Left ventricle myocardium superior (tissue), 1 donor: ENCODE measurements around the gene UNC93B1. TPM values are rescaled to one million over a fixed set of nuclear protein-coding genes. Genes with fewer than 3 reads are reported as not detected.
"Not testable (repeated sequence)": the region's sequence is repeated elsewhere in the genome, so short reads cannot be mapped to it uniquely, and the experiment has no call there.

ENCODE experiments used
- ATAC-seq: fragments of 200-7000 bp; cut with Tn5 transposase; one replicate; pipeline ENCODE4 v1.9.1; 2020; ENCODE audit warnings: mild to moderate bottlenecking, moderate library complexity
- DNase-seq: peaks from one replicate; pipeline ENCODE4 v3.0.0-alpha.2; 2020
- intact Hi-C: fragments of 100-400 bp; cut with micrococcal nuclease; formaldehyde crosslinking; loops from one replicate; pipeline ENCODE4 v1.11.0; 2022
- total RNA-seq: library from RNA; stranded (reverse); fragmentation: NEBNext Ultra II Directional; extraction: Animal tissue kit (Norgen Biotek cat#: 25700); gene quantifications from one replicate; pipeline ENCODE4 v1.2.1, GENCODE V29; 2021
- donor health status: DM: no; HTN: yes; CAD: no; lungs with severe emphysema.

Gene UNC93B1
- total RNA-seq, 1 donor from 2014 or later = 7.6 TPM

DNA sequence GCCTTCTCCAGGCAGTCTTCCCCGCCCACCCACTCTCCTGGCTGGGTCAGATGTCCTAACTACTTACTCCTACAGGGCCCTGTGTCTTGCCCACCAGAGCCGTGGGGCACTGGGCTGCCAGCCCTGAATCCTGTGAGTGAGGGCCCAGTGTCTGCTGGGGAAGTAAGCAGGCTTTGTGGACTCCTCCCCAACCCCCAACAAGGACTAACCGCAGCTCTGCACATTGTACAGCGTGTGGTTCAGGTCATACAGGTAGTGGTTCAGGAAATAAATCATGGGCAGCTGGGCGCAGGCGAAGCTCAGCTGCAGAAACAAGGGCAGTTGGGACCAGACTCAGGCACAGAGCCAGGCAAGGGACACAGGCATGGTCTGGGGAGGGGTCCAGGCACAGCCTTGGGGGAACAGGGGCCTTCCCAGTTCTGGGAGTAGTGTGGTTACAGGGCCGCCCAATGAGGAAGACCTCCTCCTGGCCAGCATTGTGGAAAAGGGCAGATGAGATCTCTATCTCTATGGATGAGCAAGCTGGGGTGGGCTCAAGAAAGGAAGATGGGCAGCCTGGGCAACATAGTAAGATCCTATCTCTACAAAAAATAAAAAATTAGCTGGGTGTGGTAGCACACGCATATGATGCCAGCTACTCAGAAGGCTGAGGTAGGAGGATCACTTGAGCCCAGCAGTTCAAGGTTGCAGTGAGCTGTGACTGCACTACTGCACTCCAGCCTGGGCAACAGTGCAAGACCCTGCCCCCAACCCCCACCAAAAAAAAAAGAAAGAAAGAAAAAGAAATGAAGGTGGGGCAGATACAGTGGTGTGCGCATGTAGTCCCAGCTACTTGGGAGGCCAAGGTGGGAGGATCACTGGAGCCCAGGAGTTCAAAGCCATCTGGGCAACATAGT is 5.5 kb downstream of the UNC93B1 start:
- no peak for ATAC-seq
- no peak for DNase-seq
- intact Hi-C loops = no loop called here

DNA sequence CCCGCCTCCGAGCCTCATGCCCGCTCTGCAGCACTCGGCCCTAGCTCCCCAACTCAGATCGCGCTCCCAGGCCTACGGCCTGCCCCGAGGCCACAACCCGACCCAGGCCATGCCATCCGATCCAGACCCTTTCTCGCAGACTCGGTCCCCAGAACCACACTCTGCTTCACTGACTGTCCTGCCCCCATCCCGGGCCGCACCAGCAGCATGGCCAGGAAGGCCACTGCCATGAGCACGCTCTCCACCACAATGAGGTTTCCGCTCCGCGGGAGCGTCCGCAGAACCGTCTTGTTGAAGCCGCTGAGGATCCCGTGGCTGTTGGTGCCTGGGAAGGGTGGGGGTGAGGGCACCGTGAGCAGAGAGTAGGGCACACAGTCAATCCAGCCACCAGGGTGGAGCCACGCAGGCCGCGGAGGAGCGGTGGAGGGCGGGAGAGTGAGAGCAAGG is 6.4 kb downstream of the UNC93B1 start:
- ATAC-seq = peak; percentile 8
- DNase-seq = no peak
- intact Hi-C loops = no loop called here

DNA sequence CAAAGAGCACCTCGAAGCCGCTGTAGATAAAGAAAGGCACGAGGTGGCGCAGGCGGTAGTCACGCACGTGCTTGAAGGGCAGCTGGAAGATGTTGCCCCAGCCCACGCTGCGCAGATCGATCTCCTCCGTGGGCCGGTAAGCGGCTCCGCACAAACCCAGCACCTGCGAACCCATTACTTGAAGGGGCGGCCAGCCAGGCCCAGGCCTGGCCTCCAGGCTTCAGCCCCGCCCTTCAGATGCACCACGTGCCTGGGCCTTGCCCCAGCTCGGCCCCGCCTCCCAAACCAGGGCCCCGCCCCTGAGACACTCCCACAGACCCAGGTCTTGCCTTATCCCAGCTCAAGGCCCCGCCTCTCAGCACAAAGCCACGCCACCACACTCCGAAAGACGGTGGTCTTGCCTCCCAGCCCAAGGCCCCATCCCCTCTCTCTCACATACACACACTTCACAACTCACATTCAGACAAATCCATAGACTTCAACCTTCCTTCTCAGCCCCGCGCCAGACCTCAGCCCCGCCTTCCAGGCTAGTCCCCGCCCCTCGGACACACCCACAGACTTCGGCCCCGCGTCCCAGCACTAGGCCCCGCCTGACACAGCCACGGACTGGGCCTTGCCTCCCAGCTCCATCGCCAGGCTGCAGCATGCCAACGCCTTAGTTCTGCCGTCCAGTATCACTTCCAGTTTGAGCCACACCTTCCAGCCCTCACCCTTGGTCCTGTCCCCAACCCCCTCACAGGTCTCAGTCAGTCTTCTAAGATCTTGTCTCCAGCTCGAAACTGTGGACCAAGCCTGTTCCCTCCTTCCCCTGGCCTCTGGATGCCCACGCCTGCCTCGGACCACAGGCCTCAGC is 7.0 kb downstream of the UNC93B1 start:
- intact Hi-C loops = no loop called here
- DNase-seq (peak; percentile 77), ATAC-seq (peak; percentile 87)

DNA sequence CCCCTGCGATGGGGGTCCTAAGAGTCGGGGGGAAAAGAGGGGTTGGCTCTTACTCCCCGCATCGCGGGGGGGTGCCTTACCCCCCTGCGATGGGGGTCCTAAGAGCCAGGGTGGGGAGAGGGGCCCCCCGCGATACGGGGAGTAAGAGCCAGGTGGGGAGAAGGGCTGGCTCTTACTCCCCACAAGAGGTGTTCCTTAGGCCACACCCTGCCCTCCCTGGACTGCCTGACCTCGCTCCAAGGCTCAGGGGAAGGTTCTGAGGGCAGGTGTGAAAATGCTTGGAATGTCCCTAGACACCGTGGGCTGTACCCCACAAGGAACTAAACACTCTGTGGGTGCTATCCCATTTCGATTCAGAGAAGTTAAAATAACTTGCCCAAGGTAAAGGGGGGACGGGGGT is 7.8 kb downstream of the UNC93B1 start:
- intact Hi-C loops = no loop called here
- ATAC-seq (no peak), DNase-seq (no peak)

DNA sequence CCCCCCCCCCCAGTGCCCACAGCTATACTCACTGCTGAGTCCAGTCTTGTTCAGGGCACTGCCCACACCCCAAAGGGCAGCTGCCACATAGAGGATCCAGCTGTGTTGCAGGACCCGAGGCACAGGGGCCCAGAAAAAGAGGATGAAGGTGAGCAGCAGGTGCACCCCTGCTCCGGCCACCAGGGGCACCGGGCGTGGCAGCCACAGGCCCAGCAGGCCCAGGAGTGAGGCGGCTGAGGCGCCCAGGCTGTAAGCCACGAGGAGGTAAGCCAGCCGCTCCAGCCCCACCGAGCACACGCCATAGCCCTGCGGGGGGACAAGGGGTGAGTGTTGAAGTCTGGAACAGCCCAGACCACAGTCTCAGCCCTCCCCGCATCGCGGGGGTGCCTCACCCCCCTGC is 8.3 kb downstream of the UNC93B1 start:
- intact Hi-C loops, ATAC-seq, DNase-seq: not testable (repeated sequence)

DNA sequence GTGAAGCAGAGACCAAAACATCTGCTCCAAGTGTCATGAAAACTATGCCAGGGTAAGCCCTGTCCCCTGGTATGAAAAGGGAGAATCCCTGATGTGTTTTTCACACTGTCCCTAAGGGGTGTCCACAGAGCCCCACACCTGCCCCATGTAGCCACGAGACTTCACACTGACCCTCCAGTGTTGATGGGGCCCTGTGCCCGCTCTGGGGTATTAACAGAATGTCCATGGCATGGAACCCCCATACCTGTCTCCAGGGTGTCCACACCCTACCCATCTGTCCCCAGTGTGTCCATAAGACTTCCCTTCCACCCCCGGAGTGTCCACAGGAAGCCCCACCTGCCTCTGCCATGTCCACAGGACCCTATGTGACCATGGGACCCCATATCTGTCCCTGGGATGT is 8.8 kb downstream of the UNC93B1 start:
- intact Hi-C loops, ATAC-seq, DNase-seq: not testable (repeated sequence)

DNA sequence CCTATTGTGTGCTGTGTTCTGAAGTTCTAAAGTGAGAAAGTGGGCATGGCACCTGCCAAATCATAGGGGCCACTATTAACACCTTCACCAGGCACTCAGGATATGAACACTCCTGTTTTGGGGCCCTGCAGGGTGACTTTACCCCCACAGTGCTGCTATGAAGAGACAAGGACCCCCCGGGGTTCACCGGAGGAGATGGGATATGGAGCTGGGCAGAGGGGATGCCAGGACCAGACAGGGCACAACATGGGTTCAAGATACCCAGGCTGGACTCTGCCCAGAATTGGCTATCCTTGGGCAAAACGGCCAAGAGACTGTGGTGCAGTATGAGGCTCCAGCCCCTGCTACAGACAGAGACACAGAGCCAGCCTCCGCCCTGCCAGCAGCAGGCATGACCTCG is 9.5 kb downstream of the UNC93B1 start:
- ATAC-seq, intact Hi-C loops, DNase-seq: not testable (repeated sequence)

DNA sequence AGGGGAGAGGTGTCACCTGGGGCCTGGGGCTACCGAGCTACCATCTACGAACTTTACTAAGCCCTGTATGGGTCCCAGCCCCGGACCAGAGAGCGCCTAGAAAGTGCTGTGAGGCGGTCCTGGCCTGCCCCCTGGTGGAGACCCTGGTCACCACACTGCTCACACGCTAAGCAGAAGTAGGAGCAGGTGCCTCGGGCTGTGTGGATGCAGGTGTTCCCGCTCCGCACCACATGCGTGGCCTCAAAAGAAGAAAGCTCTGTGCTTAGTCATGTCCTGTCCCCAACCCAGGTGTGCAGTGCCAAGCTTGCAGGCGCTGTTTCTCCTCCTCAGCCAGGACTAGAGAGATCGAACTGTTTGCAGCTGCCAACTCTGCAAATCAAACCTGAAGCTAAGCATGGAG is 10.1 kb downstream of the UNC93B1 start:
- ATAC-seq, intact Hi-C loops, DNase-seq: not testable (repeated sequence)

DNA sequence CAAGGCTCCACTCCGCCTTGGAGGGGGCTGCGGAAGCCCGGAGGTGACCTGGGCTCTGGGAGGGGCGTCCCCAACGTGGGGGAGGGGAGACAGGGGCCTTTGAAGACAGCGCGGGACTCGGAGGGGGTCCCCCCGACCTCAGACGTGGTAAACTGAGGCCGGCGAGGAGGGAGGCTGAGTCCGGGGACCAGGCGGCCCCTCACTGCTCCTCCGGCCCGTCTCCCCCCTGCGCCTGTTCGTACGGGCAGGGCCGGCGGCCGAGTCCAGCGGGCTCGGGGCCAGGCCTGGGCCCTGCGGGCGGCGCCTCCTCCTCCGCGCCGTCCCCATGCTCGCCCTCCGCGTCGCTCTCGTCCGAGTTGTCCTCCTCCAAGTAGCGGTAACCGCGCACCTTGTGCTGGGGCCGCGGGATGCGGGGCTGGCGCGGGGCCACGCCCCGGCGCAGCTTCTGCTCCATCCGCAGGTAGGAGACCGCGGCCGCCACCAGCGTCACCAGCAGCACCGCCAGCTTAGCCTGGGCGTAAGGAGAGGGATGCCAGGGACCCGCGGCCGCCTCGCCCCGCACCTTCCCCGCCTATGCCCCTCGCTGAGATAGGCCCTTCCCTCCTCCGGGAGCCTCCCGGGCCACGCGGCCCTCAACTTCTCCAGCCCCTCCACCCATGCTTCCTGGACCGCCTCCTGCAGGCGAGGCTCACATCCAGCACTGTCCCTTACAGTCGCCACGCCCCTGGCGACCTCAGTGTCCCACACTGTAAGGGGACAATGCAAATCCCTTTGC is 12.4 kb downstream of the UNC93B1 start:
- DNase-seq, intact Hi-C loops: not testable (repeated sequence)

DNA sequence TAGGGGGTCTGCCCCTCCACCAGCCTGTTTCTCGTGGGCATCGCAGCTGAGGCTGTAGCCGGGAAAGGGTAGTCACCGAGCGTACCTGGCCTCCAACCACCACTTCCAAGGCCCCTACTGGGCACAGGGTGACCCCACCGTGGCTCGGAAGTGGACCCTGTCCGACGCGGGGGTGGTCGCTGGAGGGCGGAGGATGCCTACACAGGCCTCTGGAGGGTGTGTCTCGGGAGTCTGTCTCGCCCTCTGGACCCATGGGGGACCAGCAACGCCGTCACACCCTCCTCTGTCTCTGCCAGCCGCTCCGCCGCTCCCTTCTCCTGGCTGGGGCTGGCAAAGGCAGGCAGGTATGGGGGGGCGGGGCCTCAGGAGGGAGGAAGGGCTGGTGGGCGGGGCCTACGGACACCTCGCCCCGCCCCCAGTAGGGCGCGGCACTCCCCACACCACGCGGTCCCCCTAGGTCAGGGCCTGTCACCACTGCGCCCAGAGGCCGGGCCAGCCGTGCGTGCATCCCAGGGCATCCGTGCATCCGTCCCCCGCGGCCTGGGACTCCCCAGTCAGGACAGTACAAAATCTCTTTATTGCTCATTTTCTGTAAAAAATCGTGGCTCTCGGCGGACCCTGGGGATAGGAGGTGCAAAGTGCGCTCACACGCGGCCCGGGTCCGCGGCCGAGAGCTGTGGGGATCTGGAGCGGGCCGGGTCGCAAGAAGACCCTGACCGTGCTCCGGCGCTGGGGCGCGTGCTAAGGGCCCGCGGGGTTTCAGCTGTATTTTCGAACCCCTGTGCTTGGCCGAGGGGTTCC is 13.2 kb downstream of the UNC93B1 start:
- DNase-seq (peak; percentile 48), ATAC-seq (peak; percentile 58)
- intact Hi-C loops = not testable (repeated sequence)

More for the DNA sequence above, 12.4 kb downstream of the UNC93B1 start:
- not testable (repeated sequence) for ATAC-seq

DNA sequence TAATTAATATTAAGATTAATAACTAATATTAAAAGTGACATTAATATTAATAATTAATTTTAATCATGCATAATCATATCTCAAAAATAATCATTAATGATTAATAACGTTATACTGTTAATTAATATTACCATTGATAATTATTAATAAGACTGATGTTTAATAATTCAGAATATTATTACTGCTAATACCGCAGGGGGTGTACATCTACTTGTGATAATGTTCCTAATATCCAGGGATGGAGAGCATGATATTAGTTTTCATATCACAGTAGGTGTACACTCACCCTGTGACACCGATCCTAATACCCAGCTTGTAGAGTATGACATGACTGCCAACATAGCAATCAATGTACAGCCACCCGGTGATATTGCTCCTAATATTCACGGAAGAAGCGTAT is 18.6 kb downstream of the UNC93B1 start:
- DNase-seq, ATAC-seq, intact Hi-C loops: not testable (repeated sequence)

DNA sequence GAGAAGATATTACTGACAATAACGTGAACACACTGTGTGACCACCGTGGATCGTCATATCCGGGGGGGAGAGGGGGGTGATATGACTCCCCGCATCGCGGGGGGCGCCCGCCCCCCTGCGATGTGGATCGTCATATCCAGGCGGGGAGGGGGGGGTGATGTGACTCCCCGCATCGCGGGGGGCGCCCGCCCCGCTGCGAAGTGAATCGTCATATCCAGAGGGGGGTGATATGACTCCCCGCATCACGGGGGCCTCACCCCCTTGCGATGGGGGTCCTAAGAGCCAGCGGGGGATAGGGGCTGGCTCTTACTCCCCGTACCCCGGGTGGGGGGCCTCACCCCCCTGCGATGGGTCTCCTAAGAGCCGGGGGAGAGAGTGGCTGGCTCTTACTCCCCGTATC is 19.9 kb downstream of the UNC93B1 start:
- DNase-seq (no peak), ATAC-seq (no peak)
- intact Hi-C loops = no loop called here

DNA sequence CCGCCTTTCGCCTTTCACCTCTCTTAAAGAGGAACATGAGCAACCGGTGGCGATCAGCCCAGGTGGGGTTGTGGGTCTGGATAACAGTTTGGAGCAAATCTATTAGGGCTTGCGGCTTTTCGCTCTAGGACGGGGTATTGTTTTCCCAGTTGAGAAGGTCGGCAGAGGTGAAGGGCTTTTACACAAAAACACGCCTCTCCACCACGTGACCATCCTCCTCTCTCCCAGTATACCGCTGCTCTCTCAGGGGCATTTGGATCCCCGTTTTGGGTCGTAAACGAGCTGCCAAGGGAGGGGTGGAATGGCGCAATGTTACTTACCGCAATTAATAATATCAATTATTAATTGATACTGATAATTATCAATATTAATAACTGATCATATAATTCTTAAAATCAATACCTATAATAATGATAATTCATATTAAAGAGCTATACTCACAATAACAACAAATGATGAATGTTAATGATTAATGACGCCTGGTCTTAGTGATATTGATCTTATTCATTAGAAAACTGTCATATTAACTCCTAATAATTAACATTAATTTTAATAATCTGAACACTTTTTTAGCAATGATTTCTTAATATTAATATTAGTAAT is 21.5 kb downstream of the UNC93B1 start:
- ATAC-seq, DNase-seq, intact Hi-C loops: not testable (repeated sequence)

DNA sequence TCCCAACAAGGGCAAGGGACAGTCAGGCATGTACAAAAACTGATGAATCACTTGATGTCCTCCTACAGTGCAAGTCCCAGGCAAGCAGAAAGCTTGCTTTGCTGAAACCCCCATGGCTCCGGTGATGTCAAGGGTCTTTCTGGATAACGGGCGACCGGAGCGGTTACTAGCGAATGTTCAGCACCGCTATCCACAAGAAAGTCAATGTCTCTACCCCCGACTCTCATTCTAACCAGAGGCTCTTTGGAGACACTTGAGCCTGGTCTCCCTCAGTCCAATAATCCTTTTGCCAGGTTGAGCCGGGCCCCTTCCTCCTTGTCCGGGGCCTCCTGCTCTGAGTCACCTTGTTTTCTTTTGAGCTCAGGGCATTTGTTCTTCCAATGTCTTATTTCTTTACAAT is 22.7 kb downstream of the UNC93B1 start:
- intact Hi-C loops, DNase-seq, ATAC-seq: not testable (repeated sequence)

DNA sequence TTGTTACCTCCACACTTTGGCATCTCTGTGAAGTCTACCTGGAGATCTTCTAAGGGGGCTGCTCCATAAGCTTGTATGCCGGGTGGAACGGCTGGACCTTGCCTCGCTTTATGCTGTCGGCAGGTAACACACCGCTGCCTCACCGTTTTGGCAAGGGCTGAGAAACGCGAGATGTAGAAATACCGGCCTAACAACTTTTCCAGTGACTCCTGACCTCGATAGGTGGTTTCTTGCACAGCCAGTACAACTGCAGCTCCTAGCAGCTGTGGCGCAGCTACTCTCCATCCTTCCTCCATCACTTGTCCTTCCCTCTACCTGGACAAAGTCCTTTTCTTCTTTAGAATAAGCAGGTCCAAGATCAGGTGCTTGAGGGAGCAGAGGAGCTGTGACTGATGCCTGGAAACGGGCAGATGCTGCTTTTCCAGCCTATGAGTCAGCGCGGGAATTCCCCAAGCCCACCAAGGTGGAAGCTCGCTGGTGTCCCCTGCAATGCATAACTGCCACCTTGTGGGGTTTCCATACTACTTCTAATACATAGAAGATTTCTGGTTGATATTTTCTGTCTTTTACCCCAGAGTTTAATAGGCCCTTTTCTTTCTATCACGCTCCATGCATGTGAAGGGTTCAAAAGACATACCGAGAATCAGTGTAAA is 25.0 kb downstream of the UNC93B1 start:
- DNase-seq, ATAC-seq, intact Hi-C loops: not testable (repeated sequence)

DNA sequence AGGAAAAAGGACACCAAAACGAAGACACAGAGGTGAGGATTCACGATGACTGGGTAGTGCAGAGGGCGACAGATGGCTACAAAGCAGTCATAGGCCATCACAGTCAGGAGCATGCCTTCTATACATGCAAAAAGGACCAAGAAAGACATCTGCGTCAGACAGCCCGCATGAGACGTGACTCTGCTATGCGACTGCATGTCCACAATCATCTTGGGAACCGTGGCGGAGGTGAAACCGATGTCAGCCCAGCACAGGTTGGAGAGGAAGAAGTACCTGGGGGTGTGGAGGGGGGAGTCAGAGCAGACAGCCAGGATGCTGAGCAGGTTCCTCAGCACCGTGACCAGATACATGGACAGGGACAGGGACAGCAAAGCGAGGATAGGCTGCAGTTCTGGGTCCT is 29.2 kb downstream of the UNC93B1 start:
- DNase-seq, ATAC-seq, intact Hi-C loops: not testable (repeated sequence)

DNA sequence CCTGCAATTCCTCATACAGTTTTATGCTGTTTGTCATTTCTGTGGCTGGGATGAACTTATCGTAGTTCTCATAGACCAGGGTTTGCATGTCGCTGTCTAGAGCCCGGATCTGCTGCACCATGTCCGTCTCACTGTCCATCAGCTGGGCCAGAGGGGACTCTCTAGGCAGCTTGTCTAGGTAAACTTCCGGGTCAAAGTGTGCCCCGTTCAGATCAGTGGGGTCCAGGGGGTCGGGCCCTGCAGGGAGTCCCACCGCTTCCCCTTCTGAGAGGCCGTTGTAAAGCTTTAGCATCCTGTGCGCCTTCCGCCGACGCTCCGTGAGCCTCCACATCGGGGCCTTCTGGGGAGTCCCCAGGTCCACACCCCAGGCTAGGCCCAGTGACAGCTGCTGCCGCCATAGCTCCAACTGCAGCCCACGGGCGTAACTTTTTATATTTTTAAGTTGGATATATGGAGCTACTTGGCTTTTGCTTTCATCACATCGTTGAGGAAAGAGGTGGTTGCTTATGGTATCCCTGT is 38.0 kb downstream of the UNC93B1 start:
- intact Hi-C loops, DNase-seq, ATAC-seq: not testable (repeated sequence)
